GM23338 (cell line): ENCODE data around the gene NIPA2.

ENCODE experiments used
- CREB1 ChIP-seq: fragments of 250-450 bp; sonication (Bioruptor Pico); IDR thresholded peaks from 2 replicates; pipeline ENCODE4 v1.5.0; 2020; ENCODE audit warnings: low read depth, mild to moderate bottlenecking, moderate library complexity
- EZH2 ChIP-seq: fragments of 200-600 bp; sonication (generic); IDR thresholded peaks from one replicate; pipeline ENCODE4 v1.8.0; 2017; ENCODE audit warnings: antibody characterized with exemption, mild to moderate bottlenecking, low read depth; ENCODE audit not compliant: unreplicated experiment
- EZH2phosphoT487 ChIP-seq: fragments of 200-600 bp; sonication (generic); IDR thresholded peaks from one replicate; pipeline ENCODE4 v1.8.1; 2018; ENCODE audit warnings: antibody characterized with exemption; ENCODE audit not compliant: unreplicated experiment
- JUNB ChIP-seq: IDR thresholded peaks from one replicate; pipeline ENCODE4 v1.6.1; 2016; ENCODE audit warnings: antibody characterized with exemption; ENCODE audit not compliant: unreplicated experiment
- POLR2AphosphoS5 ChIP-seq: IDR thresholded peaks from 2 replicates; pipeline ENCODE4 v1.6.1; 2016; ENCODE audit warnings: antibody characterized with exemption, low read depth
- TF ChIP-seq, protein P1 (sequence below), 2 experiments: fragments of 200-600 bp in 1 of 2; sonication (generic) in 1 of 2; conservative IDR thresholded peaks; 2 replicates each; pipeline versions ENCODE4 v1.5.1 to v1.6.1; 2016 to 2017; ENCODE audit warnings: antibody characterized with exemption in 2 of 2, low read depth in 2 of 2, mild to moderate bottlenecking in 2 of 2, moderate library complexity in 1 of 2

DNA sequence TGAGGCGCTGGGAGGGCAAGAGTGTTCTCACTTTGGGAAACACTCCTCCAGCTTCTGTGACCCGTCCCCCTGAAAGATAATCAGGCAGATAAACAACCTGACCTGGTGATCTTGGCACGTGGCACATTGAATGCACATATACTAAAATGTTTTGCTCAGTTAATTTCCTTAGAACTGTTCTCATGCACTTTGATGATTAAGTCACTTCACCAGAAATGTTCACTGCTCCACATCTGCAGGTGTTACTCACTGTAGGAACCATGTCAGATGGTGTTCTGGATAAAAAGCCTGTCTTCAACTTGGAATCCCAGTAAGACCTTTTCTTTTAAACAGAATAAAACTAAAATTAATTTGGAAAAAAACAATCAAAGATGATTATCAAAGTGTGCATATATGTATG is 24.6 kb upstream of the NIPA2 start:
- TF ChIP-seq, protein P1, sequence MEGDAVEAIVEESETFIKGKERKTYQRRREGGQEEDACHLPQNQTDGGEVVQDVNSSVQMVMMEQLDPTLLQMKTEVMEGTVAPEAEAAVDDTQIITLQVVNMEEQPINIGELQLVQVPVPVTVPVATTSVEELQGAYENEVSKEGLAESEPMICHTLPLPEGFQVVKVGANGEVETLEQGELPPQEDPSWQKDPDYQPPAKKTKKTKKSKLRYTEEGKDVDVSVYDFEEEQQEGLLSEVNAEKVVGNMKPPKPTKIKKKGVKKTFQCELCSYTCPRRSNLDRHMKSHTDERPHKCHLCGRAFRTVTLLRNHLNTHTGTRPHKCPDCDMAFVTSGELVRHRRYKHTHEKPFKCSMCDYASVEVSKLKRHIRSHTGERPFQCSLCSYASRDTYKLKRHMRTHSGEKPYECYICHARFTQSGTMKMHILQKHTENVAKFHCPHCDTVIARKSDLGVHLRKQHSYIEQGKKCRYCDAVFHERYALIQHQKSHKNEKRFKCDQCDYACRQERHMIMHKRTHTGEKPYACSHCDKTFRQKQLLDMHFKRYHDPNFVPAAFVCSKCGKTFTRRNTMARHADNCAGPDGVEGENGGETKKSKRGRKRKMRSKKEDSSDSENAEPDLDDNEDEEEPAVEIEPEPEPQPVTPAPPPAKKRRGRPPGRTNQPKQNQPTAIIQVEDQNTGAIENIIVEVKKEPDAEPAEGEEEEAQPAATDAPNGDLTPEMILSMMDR (conservative IDR thresholded peaks at IDR 0.05; ENCODE audit: low read depth in 2 of 2): no peak
- TF ChIP-seq CREB1 (CRISPR knock-in tag) (no peak), POLR2AphosphoS5 (no peak), EZH2 (no peak), EZH2phosphoT487 (no peak), JUNB (no peak)
